Breast epithelium (tissue), 4 donors: ENCODE results near the gene BHLHE41. TPM values are rescaled to one million over a fixed set of nuclear protein-coding genes. Genes with fewer than 3 reads are reported as not detected.

Experiments used
- DNase-seq, 2 donors: peaks; one replicate each; pipeline ENCODE4 v3.0.0-alpha.2; 2019; ENCODE audit warnings: low spot score in 2 of 2
- H3K27ac ChIP-seq, 2 donors: fragments of 200-600 bp; sonication (generic) in 1 of 2; one replicate each; pipeline ENCODE4 v1.5.1; 2016 to 2019; ENCODE audit warnings: mild to moderate bottlenecking in 1 of 2
- H3K27me3 ChIP-seq, 2 donors: fragments of 200-600 bp; sonication (generic) in 1 of 2; one replicate each; pipeline versions ENCODE4 v1.5.1 to v1.6.0; 2017 to 2019; ENCODE audit warnings: control low read depth in 1 of 2, mild to moderate bottlenecking in 1 of 2
- H3K36me3 ChIP-seq: fragments of 200-600 bp; one replicate; pipeline ENCODE4 v1.5.1; 2019
- H3K4me1 ChIP-seq, 2 donors: fragments of 200-600 bp; sonication (generic); one replicate each; pipeline ENCODE4 v1.5.1; 2016 to 2019; ENCODE audit warnings: control low read depth in 1 of 2
- H3K4me3 ChIP-seq, 3 donors: fragments of 200-600 bp; sonication (generic); 1 replicate in 2 of 3; 2 replicates in 1 of 3; pipeline ENCODE4 v1.5.1; 2016 to 2019; ENCODE audit warnings: mild to moderate bottlenecking in 3 of 3, moderate library complexity in 2 of 3
- H3K9me3 ChIP-seq, 2 donors: fragments of 200-600 bp; sonication (generic) in 1 of 2; one replicate each; pipeline ENCODE4 v1.5.1; 2016 to 2019; ENCODE audit warnings: control low read depth in 1 of 2
- CTCF ChIP-seq, 3 donors: fragments of 450-650 bp; IDR thresholded peaks; one replicate each; pipeline ENCODE4 v1.5.1; 2016 to 2017; ENCODE audit warnings: antibody characterized with exemption in 3 of 3, mild to moderate bottlenecking in 3 of 3, moderate library complexity in 3 of 3
- POLR2A ChIP-seq: fragments of 450-650 bp; IDR thresholded peaks from one replicate; pipeline ENCODE4 v1.6.1; 2016; ENCODE audit warnings: antibody characterized with exemption, mild to moderate bottlenecking, moderate library complexity
- POLR2AphosphoS5 ChIP-seq, 3 donors: sonication (generic); formaldehyde crosslinking; IDR thresholded peaks; one replicate each; pipeline ENCODE4 v1.6.1; 2017; ENCODE audit warnings: antibody characterized with exemption in 3 of 3
- intact Hi-C: fragments of 100-400 bp; cut with DNase I; formaldehyde crosslinking; loops from one replicate; pipeline ENCODE4 v1.15.1; 2023; ENCODE audit warnings: low total_unique reads
- total RNA-seq, 3 donors: library from RNA; depleted of rRNA; stranded (reverse); fragments of >200 nt; gene quantifications; one replicate each; pipeline ENCODE4 v1.1.0, GENCODE V29; 2016

BHLHE41 gene
- total RNA-seq, 3 donors from 2014 or later: 5.6 to 29.7 (median 9.2) TPM

DNA sequence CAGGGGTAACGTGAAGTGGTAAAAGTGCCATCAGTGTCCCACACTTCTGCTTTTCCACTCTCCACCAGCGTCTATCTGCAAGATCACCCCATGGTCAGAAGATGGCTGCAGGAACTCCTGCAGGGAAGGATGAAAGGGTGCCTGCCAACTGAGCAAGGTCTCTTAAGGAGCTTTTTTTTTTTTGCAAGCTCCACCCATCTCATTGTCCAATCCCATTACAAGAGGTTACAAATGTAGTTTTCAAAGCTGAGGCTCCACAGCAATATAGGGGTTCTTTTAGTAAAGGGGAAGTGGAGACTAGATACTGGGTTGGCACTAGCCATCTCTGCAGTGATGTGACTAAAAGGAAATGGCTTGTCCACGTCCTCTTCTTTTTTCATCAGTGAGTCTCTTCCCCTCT is 5.9 kb upstream of the BHLHE41 start:
- peaks cover 0 to 5% of the 10 kb centered on the region in 2 donors for H3K4me1 ChIP-seq
- H3K27ac ChIP-seq: no peak overlapping the region
- H3K27me3 ChIP-seq: no peaks in the 10 kb centered on the region
- TF ChIP-seq POLR2A (no peak), POLR2AphosphoS5 (IDR thresholded peaks at IDR 0.05) (no peak), CTCF (IDR thresholded peaks at IDR 0.05) (no peak)
- no peak for DNase-seq
- intact Hi-C loops: no loop called here
- H3K9me3 ChIP-seq: no peaks in the 10 kb centered on the region
- H3K4me3 ChIP-seq: no peak overlapping the region
- H3K36me3 ChIP-seq: no peaks in the 10 kb centered on the region

- Histone ChIP-seq H3K9me3 (no peaks in the 10 kb centered on the region), H3K27me3 (no peaks in the 10 kb centered on the region), H3K36me3 (no peaks in the 10 kb centered on the region), H3K27ac (peak overlapping the region; percentile 0 to 99), H3K4me3 (no peak overlapping the region), H3K4me1 (peaks cover 0 to 5% of the 10 kb centered on the region in 2 donors)
- no peak for TF ChIP-seq POLR2A
- TF ChIP-seq POLR2AphosphoS5 (IDR thresholded peaks at IDR 0.05): no peak
- no peak for TF ChIP-seq CTCF (IDR thresholded peaks at IDR 0.05)
- no peak for DNase-seq
- intact Hi-C loops: loop anchor here (10.0 kb wide), 1 partner anchor 157 kb away; no protein-coding TSS in a partner anchor
Observed at GRCh38 chr12:26128168-26128567, 3.3 kb upstream of the BHLHE41 start.

DNA sequence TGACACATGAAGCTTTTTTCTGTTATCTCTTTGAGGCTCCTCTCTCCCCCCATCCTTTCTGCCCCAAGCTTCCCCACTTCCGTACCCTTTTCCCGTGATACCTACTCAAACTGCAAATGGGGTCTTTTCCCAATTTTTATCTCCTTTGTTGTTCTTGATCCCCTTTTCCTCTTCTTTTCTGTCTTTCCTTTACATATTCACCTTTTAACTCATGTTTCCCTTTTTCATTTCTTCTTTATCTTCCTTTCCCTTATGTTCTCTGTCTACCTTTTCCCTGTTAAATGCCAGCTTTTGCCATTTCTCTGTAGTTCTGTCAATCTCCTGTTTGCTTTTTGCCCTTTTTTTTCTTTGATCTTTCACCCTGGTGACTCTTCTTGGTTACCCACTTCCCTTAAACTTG is 2.6 kb upstream of the BHLHE41 start:
- peaks cover 0 to 5% of the 10 kb centered on the region in 2 donors for H3K4me1 ChIP-seq
- H3K27ac ChIP-seq: peak overlapping the region; percentile 99
- no peaks in the 10 kb centered on the region for H3K9me3 ChIP-seq
- no peaks in the 10 kb centered on the region for H3K36me3 ChIP-seq
- no peak for DNase-seq
- no peak overlapping the region for H3K4me3 ChIP-seq
- intact Hi-C loops: loop anchor here (10.0 kb wide), 1 partner anchor 157 kb away; no protein-coding TSS in a partner anchor
- TF ChIP-seq CTCF (IDR thresholded peaks at IDR 0.05): no peak
- TF ChIP-seq POLR2AphosphoS5 (IDR thresholded peaks at IDR 0.05): no peak
- no peak for TF ChIP-seq POLR2A
- no peaks in the 10 kb centered on the region for H3K27me3 ChIP-seq

- peak; percentile 84 to 88 for DNase-seq
- Histone ChIP-seq H3K4me3 (peak overlapping the region; percentile 60 to 83 (median 72)), H3K9me3 (no peaks in the 10 kb centered on the region), H3K4me1 (peaks cover 0 to 5% of the 10 kb centered on the region in 2 donors), H3K27me3 (no peaks in the 10 kb centered on the region), H3K36me3 (no peaks in the 10 kb centered on the region), H3K27ac (peak overlapping the region; percentile 99)
- TF ChIP-seq POLR2AphosphoS5 (IDR thresholded peaks at IDR 0.05) (peak; percentile 5 to 74 (median 21)), CTCF (IDR thresholded peaks at IDR 0.05) (no peak)
- intact Hi-C loops: loop anchor here (10.0 kb wide), 1 partner anchor 158 kb away; no protein-coding TSS in a partner anchor
Observed at GRCh38 chr12:26126340-26127284, 1.8 kb upstream of the BHLHE41 start.
